HEK293T (cell line): ENCODE measurements around the gene NEK6.

ENCODE experiments used
- ARNT ChIP-seq: fragments of 450-650 bp; IDR thresholded peaks from 2 replicates; pipeline ENCODE4 v1.6.1; 2017; ENCODE audit warnings: mild to moderate bottlenecking
- BHLHE40 ChIP-seq: fragments of 450-650 bp; IDR thresholded peaks from 2 replicates; pipeline ENCODE4 v1.6.1; 2016; ENCODE audit warnings: mild to moderate bottlenecking, moderate library complexity, borderline replicate concordance
- ELF4 ChIP-seq: fragments of 450-650 bp; IDR thresholded peaks from 2 replicates; pipeline ENCODE4 v1.6.1; 2017; ENCODE audit warnings: antibody characterized with exemption
- FOXA1 ChIP-seq: fragments of 450-650 bp; IDR thresholded peaks from 2 replicates; pipeline ENCODE4 v1.6.1; 2016; ENCODE audit warnings: mild to moderate bottlenecking
- FOXK2 ChIP-seq: fragments of 450-650 bp; IDR thresholded peaks from 2 replicates; pipeline ENCODE4 v1.6.1; 2016; ENCODE audit warnings: mild to moderate bottlenecking
- FOXM1 ChIP-seq: fragments of 450-650 bp; IDR thresholded peaks from 2 replicates; pipeline ENCODE4 v1.6.1; 2017; ENCODE audit warnings: mild to moderate bottlenecking, borderline replicate concordance
- HDGF ChIP-seq: fragments of 450-650 bp; IDR thresholded peaks from 2 replicates; pipeline ENCODE4 v1.6.1; 2017; ENCODE audit warnings: antibody characterized with exemption, borderline replicate concordance
- LEF1 ChIP-seq: fragments of 450-650 bp; IDR thresholded peaks from 2 replicates; pipeline ENCODE4 v1.6.1; 2017; ENCODE audit warnings: mild to moderate bottlenecking, borderline replicate concordance
- NFRKB ChIP-seq: fragments of 450-650 bp; IDR thresholded peaks from 2 replicates; pipeline ENCODE4 v1.6.1; 2016; ENCODE audit warnings: mild to moderate bottlenecking, moderate library complexity
- PKNOX1 ChIP-seq: fragments of 450-650 bp; IDR thresholded peaks from 2 replicates; pipeline ENCODE4 v1.6.1; 2016
- SP1 ChIP-seq: fragments of 450-650 bp; IDR thresholded peaks from 2 replicates; pipeline ENCODE4 v1.6.1; 2017
- SUZ12 ChIP-seq: fragments of 450-650 bp; IDR thresholded peaks from 2 replicates; pipeline ENCODE4 v1.6.1; 2016; ENCODE audit warnings: mild to moderate bottlenecking
- TARDBP ChIP-seq: fragments of 450-650 bp; IDR thresholded peaks from 2 replicates; pipeline ENCODE4 v1.6.1; 2016
- ZNF384 ChIP-seq: fragments of 450-650 bp; IDR thresholded peaks from 2 replicates; pipeline ENCODE4 v1.6.1; 2016

GRCh38 chr9:124399323-124399967, 141.7 kb downstream of the NEK6 start:
- TF ChIP-seq NFRKB = no peak
- no peak for TF ChIP-seq HDGF
- no peak for TF ChIP-seq FOXM1
- no peak for TF ChIP-seq SUZ12
- TF ChIP-seq ARNT = no peak
- TF ChIP-seq FOXA1 = no peak
- no peak for TF ChIP-seq ELF4
- no peak for TF ChIP-seq BHLHE40
- TF ChIP-seq LEF1 = no peak
- no peak for TF ChIP-seq PKNOX1
- no peak for TF ChIP-seq ZNF384
- TF ChIP-seq TARDBP = no peak
- no peak for TF ChIP-seq SP1
- no peak for TF ChIP-seq FOXK2
